GM12878 (cell line): Measurements from ENCODE around the gene DHCR24.

Source experiments
- CREM ChIP-seq: IDR thresholded peaks from 2 replicates; pipeline ENCODE4 v1.6.1; 2014; ENCODE audit warnings: antibody characterized with exemption, low read depth
- TAF1 ChIP-seq: IDR thresholded peaks from 2 replicates; pipeline ENCODE4 v1.6.1; 2011; ENCODE audit warnings: mild to moderate bottlenecking, low read depth, low read length, borderline replicate concordance

DNA sequence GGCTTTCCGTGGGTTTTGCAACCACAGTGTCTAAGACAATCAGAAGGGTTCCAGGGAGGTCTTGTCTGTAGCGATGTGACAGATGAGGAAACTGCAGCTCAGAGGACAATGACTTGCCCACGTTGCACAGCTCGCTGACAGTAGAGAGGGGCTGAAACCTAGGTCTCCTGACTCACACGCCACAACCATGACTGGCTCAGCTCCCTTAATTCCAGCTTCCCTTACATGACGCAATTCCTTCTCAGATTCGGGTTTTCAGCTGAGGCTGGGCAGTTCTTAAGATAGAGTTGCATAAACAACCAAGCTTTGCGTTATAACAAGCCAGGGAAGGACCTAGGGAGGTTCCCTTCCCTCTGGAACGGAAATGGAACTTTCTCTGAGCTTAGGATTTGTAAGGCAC is 36.3 kb downstream of the DHCR24 start:
- TF ChIP-seq CREM (no peak), TAF1 (no peak)
